Esophagus squamous epithelium (tissue), 5 donors: ENCODE results near the gene ORAI1. TPM values are rescaled to one million over a fixed set of nuclear protein-coding genes. Genes with fewer than 3 reads are reported as not detected.

Experiments used
- DNase-seq: peaks from one replicate; lab custom pipeline; 2025; lab: John Stamatoyannopoulos, UW
- H3K27ac ChIP-seq, 4 donors: fragments of 200-600 bp; sonication (generic); one replicate each; pipeline ENCODE4 v1.5.1; 2016 to 2019; ENCODE audit warnings: mild to moderate bottlenecking in 1 of 4
- H3K27me3 ChIP-seq, 4 donors: fragments of 200-600 bp; sonication (generic); 1 replicate in 3 of 4; 2 replicates in 1 of 4; pipeline versions ENCODE4 v1.5.1 to v1.6.0; 2017 to 2021; ENCODE audit warnings: antibody characterized with exemption in 1 of 4
- H3K36me3 ChIP-seq, 3 donors: fragments of 200-600 bp; sonication (generic); one replicate each; pipeline ENCODE4 v1.5.1; 2016 to 2019
- H3K4me1 ChIP-seq, 3 donors: fragments of 200-600 bp; sonication (generic); one replicate each; pipeline ENCODE4 v1.5.1; 2017 to 2019
- H3K4me3 ChIP-seq, 4 donors: fragments of 200-600 bp; sonication (generic); 1 replicate in 3 of 4; 2 replicates in 1 of 4; pipeline ENCODE4 v1.5.1; 2016 to 2019; ENCODE audit warnings: mild to moderate bottlenecking in 2 of 4, moderate library complexity in 1 of 4
- H3K9me3 ChIP-seq, 3 donors: fragments of 200-600 bp; sonication (generic); one replicate each; pipeline ENCODE4 v1.5.1; 2016 to 2019
- CTCF ChIP-seq, 6 experiments: fragments of 450-650 bp in 4 of 6; fragments of 200-600 bp in 2 of 6; sonication (generic) in 2 of 6; IDR thresholded peaks; one replicate each; pipeline ENCODE4 v1.5.1; 2016 to 2019; ENCODE audit warnings: antibody characterized with exemption in 6 of 6, mild to moderate bottlenecking in 4 of 6, moderate library complexity in 4 of 6
- POLR2A ChIP-seq, 4 donors: fragments of 450-650 bp; IDR thresholded peaks; one replicate each; pipeline ENCODE4 v1.6.1; 2017; ENCODE audit warnings: antibody characterized with exemption in 4 of 4, mild to moderate bottlenecking in 4 of 4, moderate library complexity in 3 of 4
- WGBS, 2 donors: methylation state at CpG; one replicate each; pipeline ENCODE4 v1.1.5; 2018; 5-methylcytosine and 5-hydroxymethylcytosine counted together
- intact Hi-C: fragments of 100-400 bp; cut with DNase I; formaldehyde crosslinking; loops from one replicate; pipeline ENCODE4 v1.15.0; 2022
- total RNA-seq, 4 donors: library from RNA; depleted of rRNA; stranded (reverse); fragments of >200 nt; gene quantifications; one replicate each; pipeline ENCODE4 v1.1.0, GENCODE V29; 2016
- donor health status: DM: yes; HTN: yes; CAD: no.

ORAI1 gene
- total RNA-seq, 4 donors from 2014 or later = 4.4 to 7.9 (median 7.0) TPM

- no peaks in the 10 kb centered on the region for H3K9me3 ChIP-seq
- no peak overlapping the region for H3K4me3 ChIP-seq
- H3K27me3 ChIP-seq = no peaks in the 10 kb centered on the region
- TF ChIP-seq POLR2A (IDR thresholded peaks at IDR 0.05) (no peak), CTCF (IDR thresholded peaks at IDR 0.05) (no peak)
- 80 to 92% methylated on average over 2 to 11 of the region's 12 CpGs for WGBS, 2 donors
- H3K4me1 ChIP-seq = peaks cover 0 to 8% (median 0%) of the 10 kb centered on the region in 3 donors
- H3K36me3 ChIP-seq = no peaks in the 10 kb centered on the region
- no peak for DNase-seq
- H3K27ac ChIP-seq = no peak overlapping the region
- intact Hi-C loops = no loop called here
These were observed 30.8 kb upstream of the ORAI1 start for GRCh38 chr12:121595520-121595919.

GRCh38 chr12:121596526-121596925 is 29.8 kb upstream of the ORAI1 start:
- Histone ChIP-seq H3K4me3 (no peak overlapping the region), H3K36me3 (no peaks in the 10 kb centered on the region), H3K27ac (no peak overlapping the region), H3K27me3 (no peaks in the 10 kb centered on the region), H3K9me3 (no peaks in the 10 kb centered on the region), H3K4me1 (no peaks in the 10 kb centered on the region)
- intact Hi-C loops = no loop called here
- no peak for DNase-seq
- 88 to 94% methylated on average over 4 to 5 of the region's 5 CpGs for WGBS, 2 donors
- TF ChIP-seq CTCF (IDR thresholded peaks at IDR 0.05) = no peak
- TF ChIP-seq POLR2A (IDR thresholded peaks at IDR 0.05) = no peak

- Histone ChIP-seq H3K27ac (no peak overlapping the region), H3K4me1 (no peaks in the 10 kb centered on the region), H3K9me3 (no peaks in the 10 kb centered on the region), H3K36me3 (no peaks in the 10 kb centered on the region), H3K4me3 (no peak overlapping the region), H3K27me3 (no peaks in the 10 kb centered on the region)
- TF ChIP-seq CTCF (IDR thresholded peaks at IDR 0.05) (no peak), POLR2A (IDR thresholded peaks at IDR 0.05) (no peak)
- 78 to 86% methylated on average over 5 to 6 of the region's 6 CpGs for WGBS, 2 donors
- intact Hi-C loops = no loop called here
- DNase-seq = no peak
These were observed 25.5 kb upstream of the ORAI1 start for GRCh38 chr12:121600702-121601336.

GRCh38 chr12:121602766-121603165 is 23.6 kb upstream of the ORAI1 start:
- Histone ChIP-seq H3K27me3 (no peaks in the 10 kb centered on the region), H3K4me1 (no peaks in the 10 kb centered on the region), H3K9me3 (no peaks in the 10 kb centered on the region), H3K4me3 (no peak overlapping the region), H3K27ac (no peak overlapping the region), H3K36me3 (no peaks in the 10 kb centered on the region)
- TF ChIP-seq POLR2A (IDR thresholded peaks at IDR 0.05) (no peak), CTCF (IDR thresholded peaks at IDR 0.05) (no peak)
- DNase-seq = no peak
- intact Hi-C loops = no loop called here
- 83 to 85% methylated on average over 5 to 6 of the region's 6 CpGs for WGBS, 2 donors

GRCh38 chr12:121603581-121603980 is 22.7 kb upstream of the ORAI1 start:
- no peaks in the 10 kb centered on the region for H3K27me3 ChIP-seq
- H3K36me3 ChIP-seq = no peaks in the 10 kb centered on the region
- no peak overlapping the region for H3K4me3 ChIP-seq
- intact Hi-C loops = no loop called here
- no peak for DNase-seq
- no peaks in the 10 kb centered on the region for H3K4me1 ChIP-seq
- H3K9me3 ChIP-seq = no peaks in the 10 kb centered on the region
- no peak overlapping the region for H3K27ac ChIP-seq
- no peak for TF ChIP-seq POLR2A (IDR thresholded peaks at IDR 0.05)
- TF ChIP-seq CTCF (IDR thresholded peaks at IDR 0.05) = no peak
- 63 to 71% methylated on average over 6 of the region's 6 CpGs for WGBS, 2 donors
